Kidney epithelial cell (primary cell): ENCODE data around the gene MFSD6L. TPM values are rescaled to one million over a fixed set of nuclear protein-coding genes. Genes with fewer than 3 reads are reported as not detected.

Experiments used
- DNase-seq: peaks from one replicate; pipeline ENCODE4 v3.0.0-alpha.2; 2010; ENCODE audit warnings: low read depth
- H3K27me3 ChIP-seq: 2 replicates; pipeline ENCODE4 v1.6.0; 2011; ENCODE audit warnings: low read length; ENCODE audit not compliant: control insufficient read depth, insufficient read depth
- H3K36me3 ChIP-seq: 2 replicates; pipeline ENCODE4 v1.5.1; 2011; ENCODE audit warnings: low read length; ENCODE audit not compliant: control insufficient read depth, insufficient read depth
- H3K4me3 ChIP-seq: 2 replicates; pipeline ENCODE4 v1.5.1; 2011; ENCODE audit warnings: low read depth, mild to moderate bottlenecking, control low read depth, low read length
- CTCF ChIP-seq: IDR thresholded peaks from 2 replicates; pipeline ENCODE4 v1.5.1; 2011; ENCODE audit warnings: mild to moderate bottlenecking, moderate library complexity, low read length, control low read depth, inconsistent platforms; ENCODE audit not compliant: insufficient read depth, poor library complexity, severe bottlenecking
- total RNA-seq: library from RNA; depleted of rRNA; stranded (reverse); fragments of >200 nt; gene quantifications from 2 replicates; pipeline ENCODE4 v1.2.3, GENCODE V29; 2015

The MFSD6L gene
- total RNA-seq, 1 donor from 2014 or later, result 0.54 TPM

- DNase-seq, result no peak
- no peaks in the 10 kb centered on the region for H3K27me3 ChIP-seq
- TF ChIP-seq CTCF, result no peak
Observed at GRCh38 chr17:8822401-8823035, 23.4 kb upstream of the MFSD6L start.

GRCh38 chr17:8821446-8822105 is 22.4 kb upstream of the MFSD6L start:
- TF ChIP-seq CTCF, result no peak
- no peak for DNase-seq
- no peaks in the 10 kb centered on the region for H3K27me3 ChIP-seq
- H3K4me3 ChIP-seq, result no peak overlapping the region
- H3K36me3 ChIP-seq, result no peaks in the 10 kb centered on the region

More at GRCh38 chr17:8822401-8823035, 23.4 kb upstream of the MFSD6L start:
- Histone ChIP-seq H3K4me3 (no peak overlapping the region), H3K36me3 (no peaks in the 10 kb centered on the region)

- DNase-seq, result no peak
- Histone ChIP-seq H3K36me3 (no peaks in the 10 kb centered on the region), H3K27me3 (no peaks in the 10 kb centered on the region), H3K4me3 (no peak overlapping the region)
- TF ChIP-seq CTCF, result no peak
Observed at GRCh38 chr17:8820311-8821010, 21.3 kb upstream of the MFSD6L start.

- Histone ChIP-seq H3K36me3 (no peaks in the 10 kb centered on the region), H3K27me3 (no peaks in the 10 kb centered on the region), H3K4me3 (no peak overlapping the region)
- TF ChIP-seq CTCF, result no peak
- DNase-seq, result no peak
Observed at GRCh38 chr17:8818654-8819330, 19.6 kb upstream of the MFSD6L start.

GRCh38 chr17:8818047-8818446 is 18.9 kb upstream of the MFSD6L start:
- Histone ChIP-seq H3K27me3 (no peaks in the 10 kb centered on the region), H3K36me3 (no peaks in the 10 kb centered on the region), H3K4me3 (no peak overlapping the region)
- no peak for TF ChIP-seq CTCF
- DNase-seq, result no peak
